ENCODE results near the gene ST6GALNAC1.

ST6GALNAC1 gene

DNA sequence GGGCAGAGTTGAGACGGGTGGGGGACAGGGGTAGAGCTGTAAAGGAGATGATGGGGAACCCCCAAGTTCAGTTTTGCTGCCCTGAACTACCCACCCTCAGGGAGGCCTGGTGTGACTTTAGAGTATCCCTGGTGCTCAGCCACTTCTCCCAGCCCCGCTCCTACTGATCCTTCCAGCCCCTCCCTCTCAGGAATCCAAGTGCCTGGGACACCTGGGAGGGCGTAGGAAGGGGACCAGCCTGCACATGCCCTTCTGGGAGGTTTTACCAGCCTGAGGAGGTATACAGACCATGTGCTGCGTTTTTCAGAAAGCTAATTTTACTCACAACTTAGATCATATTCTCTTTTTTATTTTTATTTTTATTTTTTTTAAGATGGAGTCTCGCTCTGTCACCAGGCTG lies 62.0 kb downstream of the ST6GALNAC1 start:
- in situ Hi-C loops (cut with MboI; ENCODE audit: low sequenced_read_pairs) = no loop called here

DNA sequence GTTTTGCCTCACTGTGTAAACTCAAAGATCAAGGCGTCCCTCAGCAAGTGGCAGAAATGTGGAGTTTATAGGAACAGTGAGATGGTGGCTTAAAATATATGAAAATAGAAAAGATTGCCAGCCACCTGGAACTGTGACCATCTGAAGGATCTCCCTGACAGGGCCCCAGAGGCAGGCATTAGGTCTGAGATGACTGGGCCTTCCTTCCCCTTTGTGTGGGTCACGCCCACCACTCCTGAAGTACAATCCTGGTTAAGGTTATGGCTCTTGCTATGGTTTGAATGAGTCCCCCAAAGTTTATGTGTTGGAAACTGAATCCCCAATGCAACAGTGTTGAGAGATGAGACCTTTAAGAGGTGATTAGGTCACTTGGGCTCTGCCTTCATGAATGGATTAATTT lies 64.3 kb downstream of the ST6GALNAC1 start:
- in situ Hi-C loops (cut with MboI; ENCODE audit: low sequenced_read_pairs) = no loop called here

DNA sequence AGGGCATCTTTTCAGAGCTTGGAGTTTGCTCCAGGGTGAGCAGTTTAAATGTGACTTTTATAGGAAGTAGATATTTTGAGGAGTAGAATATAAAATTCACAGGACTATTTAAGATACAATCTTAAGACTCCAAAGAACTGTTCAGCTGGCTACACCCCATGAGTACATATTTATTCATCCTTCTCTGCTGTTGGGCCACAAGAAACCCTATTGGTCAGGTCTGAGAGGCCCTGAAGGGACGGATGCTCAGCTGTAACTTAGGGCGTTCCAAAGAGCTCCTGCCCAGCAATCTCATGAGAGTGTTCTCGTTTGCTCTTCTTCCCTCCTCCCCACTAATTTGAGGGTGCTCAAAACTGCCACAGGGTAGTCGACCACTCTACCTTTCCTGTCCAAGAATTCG lies 65.2 kb downstream of the ST6GALNAC1 start:
- in situ Hi-C loops (cut with MboI; ENCODE audit: low sequenced_read_pairs) = no loop called here

DNA sequence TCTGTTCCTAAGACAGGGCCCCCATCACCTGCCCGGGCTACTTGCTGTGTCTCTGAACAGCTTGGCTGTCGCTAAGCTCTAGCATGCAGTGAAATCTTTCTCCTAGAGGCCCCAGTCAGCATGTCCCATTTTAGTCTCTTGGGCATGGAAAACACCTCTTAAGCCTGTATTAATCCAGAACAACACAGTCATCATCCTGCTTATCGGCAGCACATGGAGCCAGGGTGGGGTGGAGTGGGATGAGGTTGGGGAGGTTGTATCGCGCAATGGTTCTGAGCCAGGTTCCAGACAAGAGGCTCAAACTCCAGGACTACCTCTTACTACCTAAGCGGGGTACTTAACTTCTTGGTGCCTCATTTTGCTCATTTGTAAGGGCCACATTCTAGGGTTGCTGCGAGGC lies 65.7 kb downstream of the ST6GALNAC1 start:
- in situ Hi-C loops (cut with MboI; ENCODE audit: low sequenced_read_pairs) = no loop called here

DNA sequence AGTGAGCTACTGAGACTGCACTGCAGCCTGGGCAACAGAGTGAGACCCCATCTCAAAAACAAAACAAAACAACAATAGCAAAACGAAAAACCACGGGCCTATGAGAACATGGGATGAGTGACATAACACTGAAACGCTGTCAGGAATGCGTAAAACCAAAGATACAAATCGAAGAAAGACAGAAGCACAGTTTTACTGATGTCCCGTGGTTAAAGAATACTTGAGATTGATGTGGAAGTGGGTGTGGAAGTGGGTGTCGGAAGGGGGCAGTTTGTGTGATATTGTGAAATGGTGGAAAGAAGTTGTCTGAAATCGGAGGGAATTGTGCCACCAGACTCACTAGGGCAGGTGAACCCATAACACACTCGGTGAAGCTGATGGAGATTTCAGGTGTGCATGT lies 67.4 kb downstream of the ST6GALNAC1 start:
- in situ Hi-C loops (cut with MboI; ENCODE audit: low sequenced_read_pairs) = no loop called here

DNA sequence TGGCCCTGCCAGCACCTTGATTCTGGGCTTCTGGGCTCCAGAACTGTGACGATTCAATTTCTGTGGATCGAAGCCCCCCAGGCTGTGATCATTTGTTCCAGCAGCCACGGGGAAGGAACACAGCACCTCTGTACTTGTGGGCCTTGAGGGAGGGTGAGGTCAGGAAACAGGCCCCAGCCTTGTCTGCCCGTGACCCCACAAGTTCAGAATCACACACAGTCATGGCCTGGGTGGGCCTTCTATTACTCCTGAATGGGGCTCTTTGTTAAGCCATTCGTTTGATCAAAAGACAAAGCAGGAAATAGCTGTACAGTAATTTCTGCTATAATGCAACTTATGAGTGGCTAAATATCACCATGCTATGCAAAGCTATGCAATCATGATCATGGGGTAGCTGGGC lies 68.0 kb downstream of the ST6GALNAC1 start:
- in situ Hi-C loops (cut with MboI; ENCODE audit: low sequenced_read_pairs) = no loop called here
